Colon (tissue), 2 donors: ENCODE results near the gene SPNS3.

Experiments
- FAIRE-seq: peaks from 2 replicates; lab custom pipeline; 2012; peaks lifted over from hg19 to GRCh38; lab: Jason Lieb, UNC
- donor health status: control.
- donor health status: control.

SPNS3 gene

DNA sequence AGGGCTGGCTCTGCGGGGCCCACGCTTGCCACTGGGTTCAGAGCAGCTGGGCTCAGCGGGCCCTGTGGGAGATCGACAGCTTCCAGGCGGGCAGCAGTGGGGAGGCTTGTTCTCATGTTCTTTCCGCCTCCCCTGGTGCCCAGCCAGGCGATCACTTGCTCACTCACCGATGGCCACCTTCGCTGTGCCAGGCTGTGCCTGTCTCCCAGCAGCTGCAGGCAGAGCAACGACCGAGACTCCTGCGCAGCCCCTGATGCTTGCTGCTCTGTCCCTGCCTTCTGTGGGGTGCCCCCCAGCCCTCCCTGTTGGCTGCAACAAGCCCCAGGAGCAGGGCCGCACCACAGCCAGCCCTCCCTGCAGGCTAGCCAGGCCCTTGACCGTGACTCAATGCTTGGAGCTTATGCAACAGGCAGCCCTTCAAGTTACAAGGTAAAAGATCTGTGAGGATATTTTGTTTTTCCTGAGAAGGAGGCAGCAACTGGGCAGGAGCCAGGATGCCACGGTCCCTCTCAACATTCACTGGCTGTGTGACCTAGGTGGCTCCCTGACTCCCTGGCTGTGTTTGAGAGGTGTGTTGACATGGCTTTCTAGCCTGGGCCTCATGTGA lies 55.4 kb downstream of the SPNS3 start:
- no peak for FAIRE-seq

DNA sequence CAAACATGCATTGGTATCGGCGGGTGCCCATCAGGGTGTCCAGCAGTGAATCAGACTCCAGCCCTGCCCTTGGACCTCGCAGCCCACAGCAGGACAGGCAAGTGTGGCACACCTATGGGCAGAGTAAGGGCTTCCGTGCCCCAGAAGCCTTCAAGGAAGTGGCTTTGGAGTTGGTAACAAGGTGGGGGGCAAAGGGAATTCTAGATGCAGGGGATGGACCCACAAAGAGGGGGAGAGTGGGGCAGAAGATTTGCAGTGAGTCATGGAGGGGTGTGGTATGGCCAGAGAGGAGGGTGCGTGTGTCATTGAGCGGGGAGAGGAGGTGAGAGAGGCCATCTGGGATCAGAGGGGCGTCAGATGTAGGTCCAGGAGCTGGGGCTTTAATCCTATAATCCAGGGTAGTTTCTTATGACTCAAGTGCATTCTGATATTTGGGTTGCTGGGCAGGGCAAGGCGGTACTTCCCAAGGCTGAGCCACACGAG lies 56.4 kb downstream of the SPNS3 start:
- FAIRE-seq, result no peak

DNA sequence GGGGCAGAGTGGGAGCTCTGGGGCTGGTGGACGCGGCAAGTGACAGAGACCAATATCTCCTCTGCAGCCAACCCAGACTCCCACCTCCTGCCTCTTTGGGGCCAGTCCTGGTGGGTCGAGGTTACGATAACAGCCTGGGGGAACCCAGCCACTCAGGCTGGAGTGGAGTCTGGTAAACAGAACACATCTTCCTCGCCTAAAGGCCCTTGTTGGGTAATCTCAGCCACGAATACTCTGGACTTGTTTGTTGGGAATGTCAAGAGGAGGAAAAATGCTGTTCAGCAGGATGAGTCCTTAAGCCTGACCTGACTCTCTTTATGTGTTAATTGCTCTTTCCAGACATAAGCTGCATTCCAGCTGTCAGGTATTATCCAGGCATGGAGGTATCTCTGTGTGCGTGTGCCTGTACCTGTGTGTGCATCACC lies 56.9 kb downstream of the SPNS3 start:
- no peak for FAIRE-seq

DNA sequence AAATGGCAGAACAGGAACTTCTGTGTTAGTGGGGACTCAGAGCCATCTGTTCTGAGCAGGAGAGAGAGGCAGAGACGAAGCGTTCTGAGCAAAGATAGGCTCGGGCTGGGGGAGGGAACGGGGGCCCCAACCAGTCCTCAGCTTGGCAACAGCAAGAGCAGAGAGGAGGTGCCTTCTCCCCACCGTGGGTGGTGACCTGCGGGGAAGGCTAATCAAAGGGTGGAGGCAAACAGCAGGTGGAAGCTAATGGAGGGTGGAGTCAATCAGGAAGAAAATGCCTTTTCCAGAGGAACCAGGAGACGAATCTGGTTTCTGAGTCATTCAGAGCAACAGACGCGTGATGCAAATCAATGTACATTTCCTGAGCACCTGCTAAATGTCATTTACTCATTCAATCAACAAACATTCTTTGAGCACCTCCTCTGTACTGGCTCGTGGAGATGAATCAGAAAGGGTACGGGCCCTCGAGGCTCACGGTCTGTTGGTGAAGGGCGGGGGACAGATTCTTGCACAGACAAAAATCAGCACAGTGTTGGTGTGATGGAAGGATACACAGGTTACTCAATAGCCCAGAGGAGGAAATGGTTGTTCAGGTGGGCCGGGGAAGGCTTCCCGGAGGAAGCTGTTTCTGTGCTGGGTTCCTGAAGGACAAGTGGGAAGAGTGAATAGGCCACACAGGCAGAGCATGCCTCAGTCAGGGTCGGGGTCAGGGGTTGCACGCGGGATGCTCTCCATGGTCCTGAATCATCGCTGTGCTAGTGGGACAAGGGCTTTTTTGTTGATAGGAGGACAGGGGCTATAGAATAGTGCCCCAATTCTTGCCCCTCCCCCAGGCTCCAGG lies 59.2 kb downstream of the SPNS3 start:
- no peak for FAIRE-seq

- FAIRE-seq, result no peak
Measured at GRCh38 chr17:4497101-4497824, 63.5 kb downstream of the SPNS3 start.

- FAIRE-seq, result no peak
Measured at GRCh38 chr17:4498461-4499397, 65.0 kb downstream of the SPNS3 start, which contains the start of gene SPNS2. Gene SPNS2, plus strand, starts transcription at chr17:4498881. Its CDS starts 167 bp downstream, at chr17:4499048.

DNA sequence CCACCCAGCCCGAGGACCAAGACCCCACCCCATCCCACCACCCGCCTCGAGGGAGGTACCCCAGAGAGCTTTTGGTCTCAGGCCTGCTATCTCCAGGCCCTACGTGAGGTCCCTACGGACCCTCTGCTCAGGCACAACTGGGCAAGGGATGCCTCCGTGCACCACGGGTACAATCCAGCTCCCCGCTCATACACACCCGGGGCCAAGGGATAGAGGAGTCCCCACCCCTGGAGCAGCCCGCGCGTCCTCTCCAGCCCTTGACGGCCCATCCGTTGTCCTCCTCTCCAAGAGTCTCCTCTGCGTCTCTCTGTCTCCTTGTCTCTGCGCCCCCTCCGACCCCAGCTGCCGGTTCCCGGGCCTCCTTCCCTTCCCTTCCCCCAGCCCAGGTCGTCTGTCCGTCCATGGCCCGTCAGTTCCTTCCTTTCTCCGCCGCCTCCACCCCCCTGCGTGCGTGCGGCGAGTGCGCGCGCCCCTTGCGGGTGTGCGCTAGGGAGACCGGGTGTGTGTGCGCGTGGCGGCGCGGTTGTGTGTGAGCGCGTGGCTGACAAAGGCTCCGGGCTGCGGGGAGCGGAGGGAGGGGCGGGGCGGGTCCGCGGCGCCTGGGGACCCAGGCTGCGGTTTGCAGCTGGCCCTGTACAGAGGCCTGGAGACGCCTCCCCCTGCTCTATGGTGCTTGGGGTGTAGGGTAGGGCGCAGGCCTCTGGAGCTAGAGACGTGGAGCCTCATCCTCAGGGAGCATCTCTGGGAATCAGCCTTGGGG lies 65.9 kb downstream of the SPNS3 start:
- no peak for FAIRE-seq

- no peak for FAIRE-seq
Measured at GRCh38 chr17:4500191-4500571, 66.4 kb downstream of the SPNS3 start.

GRCh38 chr17:4501295-4501949 lies 67.7 kb downstream of the SPNS3 start:
- FAIRE-seq, result no peak

DNA sequence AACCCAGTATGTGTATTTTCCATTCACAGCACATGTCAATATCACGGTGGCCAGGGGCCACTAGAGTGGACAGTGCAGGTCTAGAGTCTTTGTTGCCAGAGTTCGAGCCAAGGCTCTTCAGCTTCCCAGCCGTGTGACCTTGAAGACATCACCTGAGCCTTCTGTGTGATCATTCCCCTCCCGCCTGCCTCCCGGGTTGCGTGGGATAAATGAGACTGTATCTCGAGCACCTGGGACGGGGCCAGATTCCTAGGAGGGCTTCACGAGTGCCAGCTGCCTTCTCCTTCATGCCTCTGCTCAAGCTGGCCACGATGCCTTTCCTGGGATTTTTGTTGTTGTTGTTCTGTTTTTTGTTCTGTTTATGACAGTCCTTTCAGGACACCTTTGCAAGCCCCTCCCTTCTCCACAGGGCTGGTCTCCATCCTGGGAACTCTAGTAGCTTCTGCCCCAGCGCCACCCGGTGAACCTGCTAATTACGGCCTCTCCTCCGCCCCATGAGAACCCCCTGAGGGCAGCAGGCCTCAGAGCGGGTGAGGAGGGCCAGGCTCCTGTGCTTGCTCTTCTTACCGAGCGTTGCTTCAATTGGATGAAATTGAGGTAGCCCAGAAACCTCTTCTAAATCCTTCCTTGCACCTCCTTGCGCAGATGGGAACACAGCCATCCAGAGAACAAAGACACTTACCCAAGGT lies 68.9 kb downstream of the SPNS3 start:
- FAIRE-seq, result no peak

DNA sequence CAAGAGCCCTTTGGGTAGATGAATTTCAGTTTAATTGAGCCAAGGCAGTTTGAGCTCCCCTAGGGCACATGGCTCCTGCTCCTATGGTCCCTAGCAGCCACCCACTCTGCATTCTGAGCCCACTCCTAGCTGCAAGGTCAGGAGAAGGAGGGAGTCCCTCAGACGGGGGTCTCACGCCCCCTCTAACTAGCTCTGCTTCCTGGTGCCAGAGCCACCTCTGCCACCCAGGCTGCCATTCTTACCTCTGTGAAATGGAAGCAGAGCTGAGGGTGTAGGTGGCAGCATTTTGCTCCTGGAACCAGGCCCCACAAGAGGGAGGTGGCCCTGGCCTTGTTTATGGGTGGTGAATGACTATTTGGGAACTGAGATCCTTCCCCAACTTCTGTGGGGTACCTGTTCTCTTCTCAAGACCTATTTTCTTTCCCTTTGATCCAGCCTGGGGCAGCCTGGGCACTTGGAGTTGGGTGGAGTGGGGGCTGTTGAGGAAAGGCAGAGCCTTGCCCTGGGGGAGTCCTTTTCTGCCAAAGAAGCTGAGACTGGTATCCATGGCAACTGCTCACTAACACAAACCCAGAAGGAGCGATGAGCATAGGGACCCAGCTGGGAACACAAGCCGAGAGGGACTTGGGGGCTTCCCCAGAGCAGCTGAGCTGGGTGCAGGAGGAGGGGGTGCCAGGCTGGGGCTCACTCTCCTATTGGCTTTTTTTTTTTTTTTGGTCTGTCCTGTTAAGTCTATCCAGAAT lies 69.7 kb downstream of the SPNS3 start:
- FAIRE-seq, result no peak

- FAIRE-seq, result no peak
Measured at GRCh38 chr17:4504188-4504587, 70.4 kb downstream of the SPNS3 start.

DNA sequence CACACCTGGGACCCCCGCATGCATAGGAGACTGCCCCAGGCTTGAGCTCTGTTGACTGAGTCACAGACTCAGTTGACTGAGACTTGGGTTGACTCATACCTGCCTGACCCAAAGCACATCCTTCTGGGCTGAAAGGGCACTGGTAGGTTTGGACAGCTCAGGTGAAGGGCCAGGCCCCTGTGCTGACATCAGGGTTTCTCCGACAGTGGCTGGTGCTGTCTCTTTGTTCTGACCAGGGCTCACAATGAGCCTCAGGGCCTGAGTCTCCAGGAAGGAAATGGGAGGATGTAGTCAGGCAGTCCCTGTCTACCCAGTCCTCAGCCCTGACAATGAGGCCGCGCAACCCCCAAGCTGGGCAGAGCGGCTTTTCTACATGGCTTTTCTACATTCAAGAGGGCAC lies 71.4 kb downstream of the SPNS3 start:
- FAIRE-seq, result no peak

- FAIRE-seq, result no peak
Measured at GRCh38 chr17:4506175-4506813, 72.6 kb downstream of the SPNS3 start.

DNA sequence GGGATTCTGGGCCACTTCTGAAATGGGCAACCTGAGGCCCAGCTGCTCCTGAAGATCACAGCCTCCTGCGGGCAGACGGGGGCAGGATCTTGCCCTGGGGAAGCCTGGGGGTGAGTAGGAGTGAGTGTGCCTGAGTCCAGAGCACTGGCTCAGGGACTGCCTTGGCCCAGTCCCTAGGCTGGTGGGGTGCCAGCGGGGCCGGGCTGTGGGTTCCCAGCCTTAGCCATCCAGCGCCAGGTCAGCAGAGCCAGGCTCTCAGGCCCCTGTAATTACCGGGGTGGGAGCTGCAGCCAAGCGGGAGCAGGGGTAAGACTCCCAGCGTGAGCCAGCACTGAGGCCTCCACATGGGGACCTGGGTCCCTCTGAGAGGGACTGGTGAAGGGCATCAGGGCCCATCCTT lies 73.2 kb downstream of the SPNS3 start:
- FAIRE-seq, result no peak

DNA sequence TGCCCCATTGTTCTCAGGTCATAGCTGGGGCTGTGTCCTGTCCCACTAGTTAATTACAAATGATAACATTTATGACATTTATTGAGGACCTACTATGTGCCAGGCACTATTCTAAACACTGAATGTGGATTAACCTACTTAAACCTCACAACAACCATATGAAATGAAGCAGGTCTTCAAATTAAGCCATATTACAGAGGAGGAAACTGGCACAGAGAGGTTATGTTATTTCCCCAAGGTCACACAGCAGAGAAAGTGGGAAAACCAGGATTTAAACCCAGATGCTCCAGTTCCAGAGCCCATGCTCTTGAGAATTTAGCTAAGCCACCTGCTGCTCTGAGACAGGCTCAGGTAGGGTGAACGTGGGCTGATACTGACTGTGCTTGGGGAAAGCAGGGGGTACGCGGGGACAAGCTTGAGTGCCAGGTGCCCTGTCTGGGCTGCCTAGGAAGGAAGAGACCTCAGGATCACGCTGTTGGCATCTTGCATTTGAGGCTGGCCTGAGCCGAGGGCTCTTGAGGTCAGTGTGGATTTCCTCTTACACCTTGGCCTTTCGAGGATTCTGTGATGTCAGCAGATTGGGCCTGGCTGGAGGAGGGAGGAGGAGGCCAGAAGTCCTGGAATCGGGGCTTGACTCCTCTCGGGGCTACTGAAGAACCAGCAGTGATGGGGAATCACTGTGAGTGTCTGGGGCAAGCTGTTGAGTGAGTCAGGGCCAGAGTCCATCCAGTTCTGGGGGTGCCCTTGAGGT lies 73.8 kb downstream of the SPNS3 start:
- no peak for FAIRE-seq

- no peak for FAIRE-seq
Measured at GRCh38 chr17:4508207-4508606, 74.5 kb downstream of the SPNS3 start.

GRCh38 chr17:4509401-4509800 lies 75.7 kb downstream of the SPNS3 start:
- FAIRE-seq, result no peak
